ENCODE measurements around the gene RHOF.

The RHOF gene

GRCh38 chr12:121738340-121738858, 55.1 kb downstream of the RHOF start:
- TF ChIP-seq, protein P1, sequence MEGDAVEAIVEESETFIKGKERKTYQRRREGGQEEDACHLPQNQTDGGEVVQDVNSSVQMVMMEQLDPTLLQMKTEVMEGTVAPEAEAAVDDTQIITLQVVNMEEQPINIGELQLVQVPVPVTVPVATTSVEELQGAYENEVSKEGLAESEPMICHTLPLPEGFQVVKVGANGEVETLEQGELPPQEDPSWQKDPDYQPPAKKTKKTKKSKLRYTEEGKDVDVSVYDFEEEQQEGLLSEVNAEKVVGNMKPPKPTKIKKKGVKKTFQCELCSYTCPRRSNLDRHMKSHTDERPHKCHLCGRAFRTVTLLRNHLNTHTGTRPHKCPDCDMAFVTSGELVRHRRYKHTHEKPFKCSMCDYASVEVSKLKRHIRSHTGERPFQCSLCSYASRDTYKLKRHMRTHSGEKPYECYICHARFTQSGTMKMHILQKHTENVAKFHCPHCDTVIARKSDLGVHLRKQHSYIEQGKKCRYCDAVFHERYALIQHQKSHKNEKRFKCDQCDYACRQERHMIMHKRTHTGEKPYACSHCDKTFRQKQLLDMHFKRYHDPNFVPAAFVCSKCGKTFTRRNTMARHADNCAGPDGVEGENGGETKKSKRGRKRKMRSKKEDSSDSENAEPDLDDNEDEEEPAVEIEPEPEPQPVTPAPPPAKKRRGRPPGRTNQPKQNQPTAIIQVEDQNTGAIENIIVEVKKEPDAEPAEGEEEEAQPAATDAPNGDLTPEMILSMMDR (IDR thresholded peaks at IDR 0.05; ENCODE audit: low read depth, low read length, poor library complexity, severe bottlenecking) = no peak
- TF ChIP-seq EZH2phosphoT487 (IDR thresholded peaks at IDR 0.05; ENCODE audit: borderline replicate concordance, low read length) = no peak
- H3K36me3 ChIP-seq (ENCODE audit: control insufficient read depth, low read length) = no peaks in the 10 kb centered on the region
- no peaks in the 10 kb centered on the region for H3K79me2 ChIP-seq (ENCODE audit: control insufficient read depth, low read length)
- no peaks in the 10 kb centered on the region for H3F3A ChIP-seq (ENCODE audit: control insufficient read depth, insufficient read depth)
- H3K27me3 ChIP-seq (ENCODE audit: control insufficient read depth, low read length) = no peaks in the 10 kb centered on the region
- H3K9me3 ChIP-seq (ENCODE audit: control insufficient read depth, insufficient read depth, low read length) = no peaks in the 10 kb centered on the region
- H3K4me1 ChIP-seq (ENCODE audit: control insufficient read depth, low read length) = no peaks in the 10 kb centered on the region
- H3K9me2 ChIP-seq (replicated peaks; ENCODE audit: control insufficient read depth, low read length) = no peaks in the 10 kb centered on the region
- H3K4me3 ChIP-seq (ENCODE audit: low read length) = no peak overlapping the region
- H4K20me1 ChIP-seq (ENCODE audit: control insufficient read depth, insufficient read depth, low read depth, low read length) = no peaks in the 10 kb centered on the region
- H3K27ac ChIP-seq (ENCODE audit: low read depth, low read length) = no peak overlapping the region
- no peak overlapping the region for H3K4me2 ChIP-seq (ENCODE audit: low read length)

- Histone ChIP-seq H3K4me2 (ENCODE audit: low read length) (no peak overlapping the region), H4K20me1 (ENCODE audit: control insufficient read depth, insufficient read depth, low read depth, low read length) (no peaks in the 10 kb centered on the region), H3K9me2 (replicated peaks; ENCODE audit: control insufficient read depth, low read length) (no peaks in the 10 kb centered on the region), H3K4me3 (ENCODE audit: low read length) (no peak overlapping the region), H3K36me3 (ENCODE audit: control insufficient read depth, low read length) (no peaks in the 10 kb centered on the region), H3F3A (ENCODE audit: control insufficient read depth, insufficient read depth) (no peaks in the 10 kb centered on the region), H3K79me2 (ENCODE audit: control insufficient read depth, low read length) (no peaks in the 10 kb centered on the region), H3K27me3 (ENCODE audit: control insufficient read depth, low read length) (no peaks in the 10 kb centered on the region), H3K4me1 (ENCODE audit: control insufficient read depth, low read length) (no peaks in the 10 kb centered on the region), H3K9me3 (ENCODE audit: control insufficient read depth, insufficient read depth, low read length) (no peaks in the 10 kb centered on the region), H3K27ac (ENCODE audit: low read depth, low read length) (no peak overlapping the region)
- TF ChIP-seq, protein P1 (IDR thresholded peaks at IDR 0.05; ENCODE audit: low read depth, low read length, poor library complexity, severe bottlenecking) = no peak
- no peak for TF ChIP-seq EZH2phosphoT487 (IDR thresholded peaks at IDR 0.05; ENCODE audit: borderline replicate concordance, low read length)
Observed at GRCh38 chr12:121733849-121734248, 59.6 kb downstream of the RHOF start.

- Histone ChIP-seq H3K27me3 (ENCODE audit: control insufficient read depth, low read length) (no peaks in the 10 kb centered on the region), H3K9me2 (replicated peaks; ENCODE audit: control insufficient read depth, low read length) (no peaks in the 10 kb centered on the region), H3K4me2 (ENCODE audit: low read length) (no peak overlapping the region), H3K36me3 (ENCODE audit: control insufficient read depth, low read length) (no peaks in the 10 kb centered on the region), H4K20me1 (ENCODE audit: control insufficient read depth, insufficient read depth, low read depth, low read length) (no peaks in the 10 kb centered on the region), H3K27ac (ENCODE audit: low read depth, low read length) (no peak overlapping the region), H3K79me2 (ENCODE audit: control insufficient read depth, low read length) (no peaks in the 10 kb centered on the region), H3F3A (ENCODE audit: control insufficient read depth, insufficient read depth) (no peaks in the 10 kb centered on the region), H3K4me1 (ENCODE audit: control insufficient read depth, low read length) (no peaks in the 10 kb centered on the region), H3K4me3 (ENCODE audit: low read length) (no peak overlapping the region), H3K9me3 (ENCODE audit: control insufficient read depth, insufficient read depth, low read length) (no peaks in the 10 kb centered on the region)
- TF ChIP-seq, protein P1 (IDR thresholded peaks at IDR 0.05; ENCODE audit: low read depth, low read length, poor library complexity, severe bottlenecking) = no peak
Observed at GRCh38 chr12:121731473-121731872, 62.0 kb downstream of the RHOF start.
